Measurements from ENCODE around the gene RASD1.

RASD1 gene

DNA sequence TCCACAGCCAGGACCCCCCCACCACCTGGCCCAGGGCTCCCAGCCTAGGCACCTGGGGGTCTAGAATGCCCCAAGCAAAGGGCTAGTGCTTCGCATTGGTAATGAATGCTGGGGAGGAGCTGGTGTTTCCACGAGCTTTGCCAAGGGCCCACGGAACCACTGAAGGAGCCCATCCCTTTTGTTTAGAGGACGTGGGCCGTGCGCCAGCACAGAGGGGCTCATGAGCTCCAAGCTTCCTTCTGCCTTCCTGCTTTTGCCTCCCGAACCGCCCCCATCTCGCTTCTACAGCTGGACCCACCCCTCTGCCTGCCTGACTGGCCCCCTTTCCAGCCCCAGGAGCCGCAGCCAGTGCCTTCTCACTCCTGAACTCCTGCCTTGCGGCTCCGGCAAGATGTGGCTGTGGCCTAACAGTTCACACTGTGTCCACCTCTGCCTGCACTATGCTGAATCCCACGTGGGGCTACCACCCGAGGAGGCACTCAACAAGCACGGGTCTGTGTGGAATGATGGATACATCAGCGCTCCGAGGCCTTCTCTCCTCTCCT, 31.8 kb upstream of the RASD1 start:
- TF ChIP-seq SPI1 (IDR thresholded peaks at IDR 0.05; ENCODE audit: borderline replicate concordance, low read depth) (no peak), POLR2AphosphoS5 (IDR thresholded peaks at IDR 0.05; ENCODE audit: low read depth) (no peak), GABPA (IDR thresholded peaks at IDR 0.05; ENCODE audit: low read depth) (no peak)
- TF ChIP-seq, protein P1, sequence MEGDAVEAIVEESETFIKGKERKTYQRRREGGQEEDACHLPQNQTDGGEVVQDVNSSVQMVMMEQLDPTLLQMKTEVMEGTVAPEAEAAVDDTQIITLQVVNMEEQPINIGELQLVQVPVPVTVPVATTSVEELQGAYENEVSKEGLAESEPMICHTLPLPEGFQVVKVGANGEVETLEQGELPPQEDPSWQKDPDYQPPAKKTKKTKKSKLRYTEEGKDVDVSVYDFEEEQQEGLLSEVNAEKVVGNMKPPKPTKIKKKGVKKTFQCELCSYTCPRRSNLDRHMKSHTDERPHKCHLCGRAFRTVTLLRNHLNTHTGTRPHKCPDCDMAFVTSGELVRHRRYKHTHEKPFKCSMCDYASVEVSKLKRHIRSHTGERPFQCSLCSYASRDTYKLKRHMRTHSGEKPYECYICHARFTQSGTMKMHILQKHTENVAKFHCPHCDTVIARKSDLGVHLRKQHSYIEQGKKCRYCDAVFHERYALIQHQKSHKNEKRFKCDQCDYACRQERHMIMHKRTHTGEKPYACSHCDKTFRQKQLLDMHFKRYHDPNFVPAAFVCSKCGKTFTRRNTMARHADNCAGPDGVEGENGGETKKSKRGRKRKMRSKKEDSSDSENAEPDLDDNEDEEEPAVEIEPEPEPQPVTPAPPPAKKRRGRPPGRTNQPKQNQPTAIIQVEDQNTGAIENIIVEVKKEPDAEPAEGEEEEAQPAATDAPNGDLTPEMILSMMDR (IDR thresholded peaks at IDR 0.05; ENCODE audit: insufficient read depth, low read length) = no peak
- TF ChIP-seq, protein P2, sequence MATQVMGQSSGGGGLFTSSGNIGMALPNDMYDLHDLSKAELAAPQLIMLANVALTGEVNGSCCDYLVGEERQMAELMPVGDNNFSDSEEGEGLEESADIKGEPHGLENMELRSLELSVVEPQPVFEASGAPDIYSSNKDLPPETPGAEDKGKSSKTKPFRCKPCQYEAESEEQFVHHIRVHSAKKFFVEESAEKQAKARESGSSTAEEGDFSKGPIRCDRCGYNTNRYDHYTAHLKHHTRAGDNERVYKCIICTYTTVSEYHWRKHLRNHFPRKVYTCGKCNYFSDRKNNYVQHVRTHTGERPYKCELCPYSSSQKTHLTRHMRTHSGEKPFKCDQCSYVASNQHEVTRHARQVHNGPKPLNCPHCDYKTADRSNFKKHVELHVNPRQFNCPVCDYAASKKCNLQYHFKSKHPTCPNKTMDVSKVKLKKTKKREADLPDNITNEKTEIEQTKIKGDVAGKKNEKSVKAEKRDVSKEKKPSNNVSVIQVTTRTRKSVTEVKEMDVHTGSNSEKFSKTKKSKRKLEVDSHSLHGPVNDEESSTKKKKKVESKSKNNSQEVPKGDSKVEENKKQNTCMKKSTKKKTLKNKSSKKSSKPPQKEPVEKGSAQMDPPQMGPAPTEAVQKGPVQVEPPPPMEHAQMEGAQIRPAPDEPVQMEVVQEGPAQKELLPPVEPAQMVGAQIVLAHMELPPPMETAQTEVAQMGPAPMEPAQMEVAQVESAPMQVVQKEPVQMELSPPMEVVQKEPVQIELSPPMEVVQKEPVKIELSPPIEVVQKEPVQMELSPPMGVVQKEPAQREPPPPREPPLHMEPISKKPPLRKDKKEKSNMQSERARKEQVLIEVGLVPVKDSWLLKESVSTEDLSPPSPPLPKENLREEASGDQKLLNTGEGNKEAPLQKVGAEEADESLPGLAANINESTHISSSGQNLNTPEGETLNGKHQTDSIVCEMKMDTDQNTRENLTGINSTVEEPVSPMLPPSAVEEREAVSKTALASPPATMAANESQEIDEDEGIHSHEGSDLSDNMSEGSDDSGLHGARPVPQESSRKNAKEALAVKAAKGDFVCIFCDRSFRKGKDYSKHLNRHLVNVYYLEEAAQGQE (IDR thresholded peaks at IDR 0.05; ENCODE audit: insufficient replicate concordance, low read depth) = no peak
- Histone ChIP-seq H3K27me3 (ENCODE audit: insufficient read depth, poor library complexity, severe bottlenecking) (no peaks in the 10 kb centered on the region), H3K27ac (replicated peaks) (no peak overlapping the region), H3K4me3 (replicated peaks; ENCODE audit: insufficient read depth, low read length) (no peak overlapping the region)
- DNase-seq (ENCODE audit: low read depth in 1 of 2, low spot score in 1 of 2) = no peak

DNA sequence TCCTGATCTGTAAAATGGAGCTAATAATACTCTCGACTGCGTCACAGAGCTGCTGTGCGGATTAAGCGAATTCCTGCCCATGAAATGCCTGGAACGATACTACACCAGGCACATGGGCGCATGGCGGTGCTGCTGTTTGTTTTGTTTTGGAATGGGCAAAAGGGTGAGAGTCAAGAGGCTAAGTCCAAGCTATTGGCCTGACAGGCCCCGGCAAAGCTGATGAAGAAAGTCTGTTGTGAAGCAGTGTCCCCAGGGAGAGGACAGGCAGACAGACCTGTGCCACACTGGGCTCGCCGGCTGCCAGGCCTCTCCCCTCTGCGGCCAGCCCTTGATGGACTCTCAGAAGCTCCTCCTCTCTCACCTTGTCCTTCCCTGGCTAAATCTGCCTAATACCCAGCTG, 31.3 kb upstream of the RASD1 start:
- Histone ChIP-seq H3K27me3 (ENCODE audit: insufficient read depth, poor library complexity, severe bottlenecking) (no peaks in the 10 kb centered on the region), H3K4me3 (replicated peaks; ENCODE audit: insufficient read depth, low read length) (no peak overlapping the region), H3K27ac (replicated peaks) (no peak overlapping the region)
- no peak for DNase-seq (ENCODE audit: low read depth in 1 of 2, low spot score in 1 of 2)
- TF ChIP-seq POLR2AphosphoS5 (IDR thresholded peaks at IDR 0.05; ENCODE audit: low read depth) (no peak), SPI1 (IDR thresholded peaks at IDR 0.05; ENCODE audit: borderline replicate concordance, low read depth) (no peak), GABPA (IDR thresholded peaks at IDR 0.05; ENCODE audit: low read depth) (no peak)
- TF ChIP-seq, protein P1 (IDR thresholded peaks at IDR 0.05; ENCODE audit: insufficient read depth, low read length) = no peak
- TF ChIP-seq, protein P2 (IDR thresholded peaks at IDR 0.05; ENCODE audit: insufficient replicate concordance, low read depth) = no peak

DNA sequence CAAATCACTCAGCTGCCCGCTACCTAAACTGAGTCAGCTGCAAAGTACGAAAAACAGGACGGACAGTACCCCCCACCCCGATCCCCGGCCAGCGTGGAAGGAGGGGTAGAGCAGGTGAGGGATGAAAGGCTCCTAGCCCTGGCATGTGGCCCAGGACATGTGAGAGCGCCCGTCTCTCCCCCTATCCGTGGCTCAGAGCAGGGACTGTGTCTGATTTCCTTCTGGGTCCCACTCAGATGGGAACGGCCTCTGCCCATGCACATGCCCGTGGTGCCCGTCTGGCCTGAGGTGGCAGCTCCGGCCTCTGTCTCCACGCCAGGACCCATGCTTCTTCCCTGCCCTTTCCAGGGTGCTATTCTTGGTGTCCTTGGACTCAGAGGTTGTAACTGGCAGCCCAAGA, 30.2 kb upstream of the RASD1 start:
- Histone ChIP-seq H3K27ac (replicated peaks) (no peak overlapping the region), H3K4me3 (replicated peaks; ENCODE audit: insufficient read depth, low read length) (no peak overlapping the region), H3K27me3 (ENCODE audit: insufficient read depth, poor library complexity, severe bottlenecking) (no peaks in the 10 kb centered on the region)
- DNase-seq (ENCODE audit: low read depth in 1 of 2, low spot score in 1 of 2) = no peak
- TF ChIP-seq, protein P1 (IDR thresholded peaks at IDR 0.05; ENCODE audit: insufficient read depth, low read length) = no peak
- TF ChIP-seq, protein P2 (IDR thresholded peaks at IDR 0.05; ENCODE audit: insufficient replicate concordance, low read depth) = no peak
- TF ChIP-seq GABPA (IDR thresholded peaks at IDR 0.05; ENCODE audit: low read depth) = no peak
- TF ChIP-seq POLR2AphosphoS5 (IDR thresholded peaks at IDR 0.05; ENCODE audit: low read depth) = no peak
- TF ChIP-seq SPI1 (IDR thresholded peaks at IDR 0.05; ENCODE audit: borderline replicate concordance, low read depth) = no peak

Measured in HL-60 (cell line).